ENCODE data around the gene MYLK3. TPM values are rescaled to one million over a fixed set of nuclear protein-coding genes. Genes with fewer than 3 reads are reported as not detected.

The MYLK3 gene
- total RNA-seq, 6 experiments from 2014 or later, result 0.06 to 0.44 (median 0.23) TPM

- H3K4me1 ChIP-seq, result no peaks in the 10 kb centered on the region
- H3K27ac ChIP-seq, result no peak overlapping the region
- WGBS (ENCODE audit: insufficient coverage, low coverage, low lambda C conversion rate, missing lambda C conversion rate), result 96% methylated on average over 7 of the region's 23 CpGs
- TF ChIP-seq POLR2A (IDR thresholded peaks at IDR 0.05), result no peak
- TF ChIP-seq CTCF (IDR thresholded peaks at IDR 0.05), result no peak
- ATAC-seq (peak in 1 of 4 donors; percentile 6), DNase-seq (peak in 1 of 3 donors; percentile 31)
- no peaks in the 10 kb centered on the region for H3K27me3 ChIP-seq
- no peak overlapping the region for H3K4me3 ChIP-seq
- no peaks in the 10 kb centered on the region for H3K36me3 ChIP-seq
- intact Hi-C loops (cut with DNase I), result no loop called here
- H3K9me3 ChIP-seq, result no peaks in the 10 kb centered on the region
Measured at GRCh38 chr16:46731691-46732555, 16.2 kb downstream of the MYLK3 start.

GRCh38 chr16:46730801-46731690, 17.1 kb downstream of the MYLK3 start:
- 81% methylated on average over 10 of the region's 17 CpGs for WGBS (ENCODE audit: insufficient coverage, low coverage, low lambda C conversion rate, missing lambda C conversion rate)
- intact Hi-C loops (cut with DNase I), result no loop called here
- TF ChIP-seq CTCF (IDR thresholded peaks at IDR 0.05) (no peak), POLR2A (IDR thresholded peaks at IDR 0.05) (no peak)
- no peak overlapping the region for H3K27ac ChIP-seq
- no peaks in the 10 kb centered on the region for H3K36me3 ChIP-seq
- no peak for ATAC-seq
- H3K9me3 ChIP-seq, result no peaks in the 10 kb centered on the region
- no peaks in the 10 kb centered on the region for H3K4me1 ChIP-seq
- no peak overlapping the region for H3K4me3 ChIP-seq
- no peaks in the 10 kb centered on the region for H3K27me3 ChIP-seq
- DNase-seq, result peak in 1 of 3 donors; percentile 31

- TF ChIP-seq POLR2A (IDR thresholded peaks at IDR 0.05) (no peak), CTCF (IDR thresholded peaks at IDR 0.05) (no peak)
Measured at GRCh38 chr16:46730126-46730525, 18.0 kb downstream of the MYLK3 start.

GRCh38 chr16:46729326-46729995, 18.7 kb downstream of the MYLK3 start:
- DNase-seq (no peak), ATAC-seq (peak in 1 of 4 donors; percentile 25)
- no peak overlapping the region for H3K4me3 ChIP-seq
- H3K36me3 ChIP-seq, result no peaks in the 10 kb centered on the region
- H3K4me1 ChIP-seq, result no peaks in the 10 kb centered on the region
- H3K27ac ChIP-seq, result no peak overlapping the region
- 88% methylated on average over 2 of the region's 7 CpGs for WGBS (ENCODE audit: insufficient coverage, low coverage, low lambda C conversion rate, missing lambda C conversion rate)
- no peaks in the 10 kb centered on the region for H3K27me3 ChIP-seq
- no peak for TF ChIP-seq POLR2A (IDR thresholded peaks at IDR 0.05)
- no peak for TF ChIP-seq CTCF (IDR thresholded peaks at IDR 0.05)
- intact Hi-C loops (cut with DNase I), result no loop called here
- no peaks in the 10 kb centered on the region for H3K9me3 ChIP-seq

More at GRCh38 chr16:46730126-46730525, 18.0 kb downstream of the MYLK3 start:
- intact Hi-C loops (cut with DNase I), result no loop called here
- ATAC-seq (peak in 1 of 4 donors; percentile 8), DNase-seq (no peak)
- Histone ChIP-seq H3K9me3 (no peaks in the 10 kb centered on the region), H3K4me3 (no peak overlapping the region), H3K4me1 (no peaks in the 10 kb centered on the region), H3K27ac (no peak overlapping the region), H3K36me3 (no peaks in the 10 kb centered on the region), H3K27me3 (no peaks in the 10 kb centered on the region)
- 94% methylated on average over 6 of the region's 8 CpGs for WGBS (ENCODE audit: insufficient coverage, low coverage, low lambda C conversion rate, missing lambda C conversion rate)

All from right lobe of liver (tissue), 6 donors.